DND-41 (cell line): ENCODE measurements around the gene OGFOD1.

Experiments
- CTCF ChIP-seq: IDR thresholded peaks from 2 replicates; pipeline ENCODE4 v1.5.1; 2012; ENCODE audit warnings: borderline replicate concordance, low read length, moderate library complexity, mild to moderate bottlenecking; ENCODE audit not compliant: poor library complexity, severe bottlenecking; ENCODE audit errors: extremely low read depth
- EZH2 ChIP-seq: IDR thresholded peaks from 3 replicates; pipeline ENCODE4 v1.6.1; 2012; ENCODE audit warnings: borderline replicate concordance, low read depth, mild to moderate bottlenecking, moderate library complexity, low read length, inconsistent platforms; ENCODE audit not compliant: severe bottlenecking

DNA sequence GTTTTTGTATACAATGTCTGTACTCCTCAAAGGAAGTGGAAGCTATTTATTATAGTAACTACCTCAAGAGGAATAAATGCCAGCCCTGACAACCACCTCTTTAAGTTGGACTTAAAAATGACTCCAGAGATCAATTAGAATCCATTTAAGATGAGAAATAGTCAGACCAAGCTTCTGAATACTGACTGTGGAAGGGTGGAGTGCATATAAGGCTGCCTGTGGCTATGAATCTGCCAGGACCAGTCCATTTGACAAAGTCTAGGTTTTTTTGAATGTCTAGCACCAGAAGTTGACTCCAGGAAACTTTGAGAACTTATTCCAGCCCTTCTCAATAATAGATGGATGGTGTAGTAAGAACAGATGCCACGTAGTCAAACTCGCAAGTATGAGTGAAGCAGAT is 15.0 kb downstream of the OGFOD1 start:
- TF ChIP-seq CTCF (no peak), EZH2 (no peak)
